Activated CD4-positive, alpha-beta T cell treated with anti-CD3 and anti-CD28 coated beads, Interleukin-2, Interleukin-6, amounts not matched to agents 100 ng/mL and 50 ng/mL, durations not matched to agents 16 hours and 8 hours (primary cell): ENCODE measurements around the gene SMIM36.
"Not testable (repeated sequence)": the region's sequence is repeated elsewhere in the genome, so short reads cannot be mapped to it uniquely, and the experiment has no call there.

Experiments
- DNase-seq: peaks from one replicate; pipeline ENCODE4 v3.0.0-alpha.2; 2020

SMIM36 gene

DNA sequence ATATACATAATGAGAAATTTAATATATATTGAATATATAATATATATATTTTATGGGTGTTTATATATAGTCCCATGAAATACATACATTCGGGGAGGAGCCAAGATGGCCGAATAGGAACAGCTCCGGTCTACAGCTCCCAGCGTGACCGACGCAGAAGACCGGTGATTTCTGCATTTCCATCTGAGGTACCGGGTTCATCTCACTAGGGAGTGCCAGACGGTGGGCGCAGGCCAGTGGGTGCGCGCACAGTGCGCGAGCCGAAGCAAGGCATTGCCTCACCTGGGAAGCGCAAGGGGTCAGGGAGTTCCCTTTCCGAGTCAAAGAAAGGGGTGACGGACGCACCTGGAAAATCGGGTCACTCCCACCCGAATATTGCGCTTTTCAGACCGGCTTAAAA is 9.6 kb downstream of the SMIM36 start:
- not testable (repeated sequence) for DNase-seq

DNA sequence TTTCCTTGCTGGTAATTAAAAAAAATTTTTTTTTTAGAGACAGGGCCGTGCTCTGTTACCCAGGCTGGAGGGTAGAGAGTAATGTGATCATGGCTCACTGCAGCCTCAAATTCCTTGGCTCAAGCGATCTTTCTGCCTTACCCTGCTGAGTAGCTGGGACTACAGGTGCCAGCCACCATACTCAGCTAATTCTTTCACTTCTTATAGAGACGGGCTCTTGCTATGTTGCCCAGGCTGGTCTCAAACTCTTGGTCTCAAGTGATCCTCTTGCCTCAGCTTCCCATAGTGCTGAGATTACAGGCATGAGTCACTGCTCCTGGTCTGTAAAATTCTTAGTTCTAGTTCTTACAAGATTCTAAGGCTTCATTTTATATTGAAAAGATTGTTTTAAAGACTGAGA is 11.1 kb downstream of the SMIM36 start:
- no peak for DNase-seq

DNA sequence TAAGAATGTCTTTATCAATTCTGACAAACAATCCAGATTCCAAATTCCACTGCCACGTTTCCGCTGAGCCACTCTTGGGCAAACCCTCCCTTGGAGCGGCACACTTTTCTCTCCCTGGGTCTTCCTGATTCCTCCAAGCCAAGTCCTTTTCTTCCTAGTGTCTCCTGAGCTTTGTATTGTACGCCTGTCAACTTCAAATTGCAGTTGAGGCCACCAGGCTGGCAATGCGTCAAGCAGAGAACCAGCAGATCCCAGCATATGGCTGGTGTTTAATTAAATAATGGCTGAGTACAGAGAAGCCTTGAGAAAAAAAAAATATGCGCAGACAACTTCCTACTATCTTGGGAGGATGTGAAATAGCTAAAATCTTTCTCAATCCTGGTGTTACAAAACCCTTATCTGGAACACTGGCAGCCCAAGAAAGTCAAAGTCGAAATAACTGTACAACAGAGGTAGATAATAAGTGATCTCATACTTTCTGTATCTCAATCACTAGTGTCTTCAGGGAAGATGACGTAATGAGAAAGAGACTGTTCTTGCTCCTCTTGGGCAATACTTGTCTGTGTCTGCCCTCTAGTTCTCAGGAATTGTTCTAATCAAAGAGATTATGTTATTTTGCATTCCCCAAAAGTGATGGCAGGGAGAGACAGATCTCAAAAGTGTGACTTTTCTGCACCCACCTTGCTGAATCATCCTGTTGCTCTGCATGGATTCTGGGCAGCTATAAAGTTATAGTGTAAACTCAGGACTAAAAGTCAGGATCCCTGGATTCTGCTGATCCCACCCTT is 15.0 kb downstream of the SMIM36 start:
- no peak for DNase-seq

DNA sequence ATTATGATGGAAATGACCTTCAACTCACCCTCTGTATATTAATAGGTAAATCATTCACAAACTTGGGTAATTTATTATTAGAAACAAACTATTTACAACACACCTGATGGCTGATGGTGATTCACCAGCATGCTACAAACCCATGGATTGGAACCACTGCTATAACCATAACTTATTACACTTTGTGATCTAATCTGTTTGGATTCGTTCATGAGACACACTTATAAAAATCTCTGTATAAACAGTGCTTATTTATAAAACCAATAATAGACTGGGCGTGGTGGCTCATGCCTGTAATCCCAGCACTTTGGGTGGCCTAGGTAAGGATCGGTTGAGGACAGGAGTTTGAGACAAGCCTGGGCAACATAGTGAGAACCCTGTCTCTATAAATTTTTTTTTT is 16.0 kb downstream of the SMIM36 start:
- DNase-seq: no peak

DNA sequence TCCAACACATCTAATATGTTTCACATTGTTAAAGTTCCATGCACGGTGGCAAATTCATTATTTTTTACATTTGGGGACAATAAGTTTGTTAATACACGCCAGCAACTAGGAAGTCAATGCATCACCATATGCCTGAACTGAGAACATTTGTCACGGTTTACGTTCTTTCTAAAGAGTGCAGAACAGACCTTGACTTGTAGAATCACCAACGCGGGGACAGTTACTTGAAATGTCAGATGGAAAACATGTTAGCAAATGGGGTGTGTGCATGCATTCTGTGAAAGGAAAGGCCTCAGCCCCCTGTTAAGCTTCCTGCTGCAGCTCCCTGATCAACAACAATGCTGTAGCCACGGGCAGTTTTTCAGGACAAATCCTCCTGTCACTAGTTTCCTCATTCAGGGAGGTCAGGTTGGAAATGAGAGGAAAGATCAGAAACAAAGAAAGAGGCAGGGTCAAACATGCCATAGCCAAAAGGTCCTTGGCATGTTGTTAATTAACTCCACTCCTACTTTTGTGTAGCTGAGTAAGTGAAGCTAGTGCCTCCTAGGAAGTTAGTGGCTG is 18.4 kb downstream of the SMIM36 start:
- no peak for DNase-seq

DNA sequence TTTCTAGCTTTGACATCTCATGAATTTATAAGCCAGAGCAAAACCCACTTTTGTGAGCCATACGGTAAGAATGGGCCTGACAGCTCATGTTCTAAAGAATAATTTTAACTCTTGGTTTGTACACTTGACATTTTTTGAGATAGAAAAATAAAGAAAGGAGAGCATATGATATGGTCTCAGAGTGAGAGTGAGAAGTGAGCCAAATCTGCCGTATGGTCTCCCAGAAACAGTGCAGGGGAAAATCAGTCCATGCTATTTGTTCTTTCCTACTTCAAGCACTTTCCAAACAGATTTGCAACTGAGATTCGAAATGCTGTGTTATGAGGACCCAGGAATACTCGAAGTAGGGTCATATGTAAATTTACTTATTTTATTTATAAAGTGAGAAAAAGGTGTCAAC is 20.9 kb downstream of the SMIM36 start:
- no peak for DNase-seq

DNA sequence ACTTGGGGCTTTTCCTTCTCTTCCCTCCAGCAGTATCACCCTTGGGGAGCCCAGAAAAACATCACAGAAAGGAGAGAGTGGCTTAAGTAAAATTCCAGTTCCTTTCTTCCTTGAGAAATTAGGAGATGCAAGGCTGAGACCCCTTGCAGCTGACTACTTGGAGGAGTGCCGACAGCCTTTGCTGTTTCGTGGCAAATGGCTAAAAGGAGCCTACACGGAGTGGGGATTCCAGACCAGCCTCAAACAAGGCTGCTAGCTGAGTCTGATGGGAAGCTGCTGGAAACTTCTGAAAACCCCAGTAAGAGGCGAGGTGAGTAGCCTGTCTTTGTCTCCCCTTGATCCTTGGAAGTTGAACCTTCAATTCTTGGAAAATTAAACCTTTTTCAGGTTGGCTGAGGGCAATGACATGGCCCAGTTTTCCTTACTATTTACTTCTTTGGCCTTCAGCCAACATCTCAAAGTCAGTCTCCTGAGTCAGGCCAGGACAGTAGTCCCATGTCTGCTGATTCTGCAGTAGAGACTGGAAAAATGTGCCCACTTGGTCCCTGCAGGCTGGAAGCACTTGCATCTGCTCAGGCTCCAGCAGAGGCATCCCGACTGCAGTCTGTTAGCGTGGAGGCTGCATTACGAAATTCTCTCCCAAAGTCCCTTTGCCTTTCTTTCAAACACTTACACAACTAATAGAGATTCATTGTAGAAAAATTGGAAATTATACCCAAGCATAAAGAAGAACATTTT is 23.4 kb downstream of the SMIM36 start:
- DNase-seq: no peak

DNA sequence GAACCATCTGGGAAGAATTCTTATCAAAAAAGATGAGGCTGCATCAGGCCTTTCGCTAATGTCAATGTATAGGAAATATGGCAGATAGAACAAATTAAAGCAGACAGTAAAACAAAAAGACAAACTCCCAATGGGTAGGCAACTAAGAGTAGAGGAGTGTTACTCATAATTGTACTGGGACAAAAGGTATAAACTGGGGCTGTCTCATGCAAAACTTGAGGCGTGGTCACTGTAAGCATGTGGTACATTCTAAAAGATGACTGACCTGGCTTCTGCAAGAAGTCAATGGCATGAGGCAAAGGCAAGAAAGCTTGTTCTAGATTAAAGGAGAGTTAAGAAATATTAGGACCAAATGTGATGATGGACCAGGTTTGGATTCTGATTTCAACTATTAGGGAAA is 26.7 kb downstream of the SMIM36 start:
- DNase-seq: no peak

DNA sequence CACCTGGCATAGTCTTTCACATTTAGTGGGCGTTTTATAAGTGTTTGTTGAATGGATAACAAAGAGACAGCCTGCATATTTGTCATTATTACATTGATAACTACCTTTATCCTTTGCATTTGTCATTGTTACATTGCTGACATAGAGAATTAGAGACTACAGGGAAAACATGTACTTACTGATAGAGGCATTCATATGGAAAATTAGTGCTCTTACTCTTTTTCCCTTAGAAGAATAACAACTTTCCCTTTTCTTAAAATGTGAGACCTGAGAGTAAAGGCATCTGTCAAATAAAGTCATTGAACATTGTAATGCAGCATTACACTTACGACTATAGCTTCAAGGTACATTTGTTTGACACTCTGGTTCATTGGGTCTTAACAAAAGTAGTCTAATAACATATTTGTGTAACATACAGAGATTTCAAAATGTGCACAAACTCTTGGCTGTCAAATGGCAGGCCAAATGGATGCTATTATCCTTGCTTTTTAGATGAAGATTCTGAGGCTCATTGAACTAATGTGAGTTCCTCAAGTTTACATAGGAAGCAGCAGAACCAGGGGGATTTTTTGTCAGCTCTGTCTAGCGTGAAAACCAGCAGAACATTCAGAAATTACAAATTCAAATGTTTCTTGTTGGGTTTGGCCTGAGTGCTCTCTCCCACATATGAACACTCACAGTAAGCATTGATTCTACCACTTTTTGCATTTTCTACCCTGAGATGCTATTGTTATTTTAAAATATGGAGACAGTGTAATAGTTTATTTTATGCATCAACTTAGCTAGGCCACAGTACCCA is 28.5 kb downstream of the SMIM36 start:
- DNase-seq: no peak

DNA sequence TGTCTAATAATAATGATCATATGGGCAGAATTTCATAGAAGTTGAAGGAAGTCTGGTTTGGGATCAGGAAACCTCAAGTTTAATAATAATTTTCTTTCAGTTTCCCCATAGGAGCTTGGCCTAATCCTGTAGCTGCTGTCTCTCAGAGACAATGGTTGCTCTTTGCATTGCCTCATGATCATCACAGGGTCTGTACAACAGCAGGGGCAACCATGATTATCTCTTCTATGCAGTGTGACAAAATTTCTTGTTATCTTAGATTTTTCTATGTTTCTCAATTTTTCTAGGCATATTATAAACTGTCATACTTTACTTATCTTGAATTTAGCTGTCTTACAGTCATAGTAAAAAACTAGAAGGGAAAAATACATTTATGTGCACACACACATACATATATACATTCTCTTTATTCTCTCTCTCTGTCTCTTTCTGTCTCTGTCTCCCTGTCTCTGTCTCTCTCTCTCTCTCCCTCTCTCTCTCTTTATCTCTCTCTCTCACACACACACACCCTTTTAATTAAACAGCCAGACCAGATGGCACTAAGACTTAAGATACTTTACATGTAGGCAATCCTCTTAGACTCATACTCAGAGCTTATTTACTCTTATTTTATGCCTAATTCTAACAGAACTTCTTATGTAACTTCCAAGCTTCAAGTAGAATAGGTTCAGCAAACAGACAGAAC is 30.5 kb downstream of the SMIM36 start:
- no peak for DNase-seq

DNA sequence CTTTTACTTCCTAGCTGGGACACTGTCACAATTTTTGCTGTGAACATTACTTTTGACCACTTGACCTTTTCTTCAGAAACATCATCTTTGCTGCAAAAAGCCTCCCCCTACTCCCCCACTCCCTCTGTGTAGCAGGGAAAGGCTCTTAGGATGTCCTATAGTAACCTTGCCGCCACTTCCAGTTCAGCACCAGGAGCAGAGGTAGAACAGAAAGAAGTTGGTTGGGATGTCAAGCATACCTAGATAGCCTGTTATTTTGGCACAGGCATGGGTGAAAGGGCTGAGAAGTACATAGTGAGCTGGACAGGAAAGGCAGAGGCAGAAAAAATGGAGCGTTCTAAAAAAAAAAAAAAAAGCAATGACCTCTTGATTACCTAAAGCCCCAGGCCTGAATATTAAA is 31.3 kb downstream of the SMIM36 start:
- DNase-seq: no peak

DNA sequence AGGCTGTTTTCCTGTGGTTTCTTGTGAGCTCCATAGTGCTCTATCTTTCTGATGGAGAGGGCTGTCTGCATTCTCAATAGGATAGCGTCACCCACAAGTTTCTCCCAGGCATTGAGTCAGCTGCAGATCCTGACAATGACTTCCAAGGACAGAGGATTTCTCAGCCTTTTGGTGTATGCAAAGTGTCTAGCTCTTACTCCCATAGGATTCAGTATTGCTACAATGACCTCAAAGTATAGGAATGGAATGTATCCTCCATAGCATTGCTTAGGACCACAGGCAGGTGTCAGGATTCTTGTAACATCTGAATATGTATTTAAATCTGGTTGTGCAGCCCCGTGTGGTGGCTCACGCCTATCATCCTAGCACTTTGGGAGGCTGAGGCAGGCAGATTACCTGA is 32.3 kb downstream of the SMIM36 start:
- no peak for DNase-seq

DNA sequence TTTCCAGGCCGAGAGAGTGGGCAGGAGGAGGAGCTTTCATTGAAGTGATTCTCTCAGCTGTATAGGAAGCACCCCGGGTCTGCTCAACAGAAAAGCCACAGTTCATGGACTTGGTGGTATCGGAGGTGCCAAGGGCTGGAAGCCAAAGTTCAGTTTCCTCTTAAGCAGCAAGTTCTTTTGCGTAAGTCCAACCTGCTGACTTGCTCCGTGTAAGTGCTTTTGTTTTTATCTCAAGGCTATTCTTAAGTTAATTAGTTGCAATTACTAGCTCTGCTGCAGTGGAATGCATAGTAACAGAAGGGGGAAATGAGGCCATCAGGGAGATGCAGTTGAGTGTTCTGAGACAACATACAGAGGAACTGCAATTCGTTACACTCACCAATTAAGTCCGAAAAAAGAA is 44.6 kb downstream of the SMIM36 start:
- DNase-seq: no peak

DNA sequence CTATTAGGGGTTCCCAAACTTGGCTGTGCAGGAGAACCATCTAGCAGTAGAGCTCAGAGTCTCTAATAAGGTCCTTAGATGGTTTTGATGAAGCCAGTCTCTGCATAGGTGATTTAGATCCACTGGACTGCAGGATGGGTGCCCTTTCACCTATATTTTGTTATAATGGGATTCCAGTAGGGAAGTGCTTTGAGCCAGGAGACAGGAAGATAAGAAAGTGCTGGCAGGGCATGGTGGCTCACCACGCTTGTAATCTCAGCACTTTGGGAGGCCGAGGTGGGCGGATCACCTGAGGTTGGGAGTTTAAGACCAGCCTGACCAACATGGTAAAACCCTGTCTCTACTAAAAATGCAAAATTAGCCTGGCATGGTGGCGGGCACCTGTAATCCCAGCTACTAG is 45.5 kb downstream of the SMIM36 start:
- not testable (repeated sequence) for DNase-seq

DNA sequence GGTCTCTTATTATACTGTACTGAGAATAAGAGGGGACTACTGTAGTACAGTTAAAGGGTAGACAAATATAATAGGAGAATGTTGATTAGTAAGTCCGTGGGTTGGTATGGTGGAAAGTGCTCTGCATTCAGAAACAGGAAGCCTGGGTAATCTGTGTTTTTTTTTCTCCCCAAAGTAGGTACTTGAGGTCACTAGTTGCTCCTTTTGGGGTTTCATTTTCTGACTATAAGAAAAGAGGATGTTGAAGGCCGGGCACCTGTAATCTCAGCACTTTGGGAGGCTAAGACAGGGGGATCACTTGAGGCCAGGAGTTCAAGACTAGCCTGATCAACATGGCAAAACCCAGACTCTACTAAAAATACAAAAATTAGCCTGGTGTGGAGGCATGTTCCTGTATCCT is 47.7 kb downstream of the SMIM36 start:
- DNase-seq: peak; percentile 17

DNA sequence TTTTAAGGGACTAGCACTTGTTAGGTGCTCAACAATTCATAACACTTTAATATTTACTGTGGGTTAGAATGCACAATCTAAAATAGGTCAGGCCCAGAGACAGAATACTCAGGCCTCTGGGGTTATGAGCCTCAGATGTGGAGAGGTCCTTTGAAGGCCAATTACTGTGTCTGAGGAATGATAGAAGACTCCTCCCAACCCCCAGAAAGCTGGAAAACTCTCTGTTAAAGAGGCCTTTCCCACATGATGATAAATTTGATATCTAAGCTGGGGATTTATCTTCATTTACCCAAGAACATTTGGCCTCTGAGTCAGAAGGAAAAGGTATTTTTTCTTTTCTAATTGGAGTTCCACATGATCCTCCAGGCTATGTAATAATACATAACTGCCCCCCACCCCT is 48.5 kb downstream of the SMIM36 start:
- no peak for DNase-seq

DNA sequence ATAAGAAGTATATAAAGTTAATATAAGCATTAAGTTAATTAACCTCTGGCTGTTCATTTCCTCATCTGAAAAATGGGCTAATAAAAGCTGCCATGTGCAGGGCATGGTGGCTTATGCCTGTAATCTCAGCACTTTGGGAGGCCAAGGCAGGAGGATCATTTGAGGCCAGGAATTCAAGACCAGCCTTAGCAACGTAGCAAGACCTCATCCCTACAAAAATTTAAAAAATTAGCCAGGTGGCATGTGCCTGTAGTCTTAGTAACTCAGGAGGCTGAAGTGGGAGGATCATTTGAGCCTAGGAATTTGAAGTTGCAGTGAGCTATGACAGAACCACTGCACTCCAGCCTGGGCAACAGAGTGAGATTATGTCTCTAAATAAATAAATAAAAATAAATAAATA is 49.0 kb downstream of the SMIM36 start:
- DNase-seq: no peak

DNA sequence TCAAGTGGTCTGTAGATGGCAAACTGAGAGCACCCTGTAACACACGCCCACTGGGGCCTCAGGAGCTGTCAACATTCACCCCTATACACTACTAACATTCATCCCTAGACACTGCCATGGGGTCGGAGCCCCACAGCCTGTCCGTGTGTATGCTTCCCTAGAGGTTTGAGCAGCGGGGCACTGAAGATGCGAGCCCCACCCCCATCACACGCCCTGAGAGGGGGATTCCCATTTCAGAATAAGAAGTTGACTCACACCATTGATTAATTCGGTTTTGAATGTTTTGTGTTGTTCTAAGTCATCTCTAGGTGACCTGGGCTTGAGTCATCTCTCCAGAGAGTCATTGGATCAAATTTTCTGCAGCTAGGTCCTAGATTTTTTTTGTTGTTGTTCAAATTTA is 52.3 kb downstream of the SMIM36 start:
- DNase-seq: peak; percentile 72

DNA sequence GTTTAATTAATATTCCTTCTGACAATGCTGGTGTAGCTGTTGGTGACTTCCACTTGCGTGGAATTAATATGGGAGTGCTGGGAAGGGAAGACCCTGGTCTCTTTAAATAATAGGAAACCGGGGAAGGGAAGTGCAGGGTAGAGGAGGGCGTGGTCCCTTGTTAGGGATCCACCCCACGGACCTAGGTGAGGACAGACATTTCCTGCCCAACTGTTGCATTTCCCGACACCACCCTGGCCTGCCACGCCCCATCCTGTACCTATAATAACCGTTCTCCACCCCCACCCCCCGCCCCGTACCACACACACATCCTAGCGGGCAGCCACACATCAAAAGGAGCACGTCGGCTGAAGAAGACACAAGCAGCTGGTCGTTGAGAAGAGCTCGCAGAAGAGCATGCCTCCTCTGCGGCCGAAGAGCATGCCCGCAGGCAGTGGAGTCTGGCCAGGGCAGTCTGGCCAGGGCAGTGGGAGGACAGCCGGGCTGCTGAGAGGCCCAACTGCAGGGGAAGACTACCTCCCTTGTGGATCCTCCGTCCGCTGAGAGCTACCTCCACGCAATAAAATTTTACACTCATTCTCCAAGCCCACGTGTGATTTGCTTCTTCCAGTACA is 52.9 kb downstream of the SMIM36 start:
- no peak for DNase-seq

DNA sequence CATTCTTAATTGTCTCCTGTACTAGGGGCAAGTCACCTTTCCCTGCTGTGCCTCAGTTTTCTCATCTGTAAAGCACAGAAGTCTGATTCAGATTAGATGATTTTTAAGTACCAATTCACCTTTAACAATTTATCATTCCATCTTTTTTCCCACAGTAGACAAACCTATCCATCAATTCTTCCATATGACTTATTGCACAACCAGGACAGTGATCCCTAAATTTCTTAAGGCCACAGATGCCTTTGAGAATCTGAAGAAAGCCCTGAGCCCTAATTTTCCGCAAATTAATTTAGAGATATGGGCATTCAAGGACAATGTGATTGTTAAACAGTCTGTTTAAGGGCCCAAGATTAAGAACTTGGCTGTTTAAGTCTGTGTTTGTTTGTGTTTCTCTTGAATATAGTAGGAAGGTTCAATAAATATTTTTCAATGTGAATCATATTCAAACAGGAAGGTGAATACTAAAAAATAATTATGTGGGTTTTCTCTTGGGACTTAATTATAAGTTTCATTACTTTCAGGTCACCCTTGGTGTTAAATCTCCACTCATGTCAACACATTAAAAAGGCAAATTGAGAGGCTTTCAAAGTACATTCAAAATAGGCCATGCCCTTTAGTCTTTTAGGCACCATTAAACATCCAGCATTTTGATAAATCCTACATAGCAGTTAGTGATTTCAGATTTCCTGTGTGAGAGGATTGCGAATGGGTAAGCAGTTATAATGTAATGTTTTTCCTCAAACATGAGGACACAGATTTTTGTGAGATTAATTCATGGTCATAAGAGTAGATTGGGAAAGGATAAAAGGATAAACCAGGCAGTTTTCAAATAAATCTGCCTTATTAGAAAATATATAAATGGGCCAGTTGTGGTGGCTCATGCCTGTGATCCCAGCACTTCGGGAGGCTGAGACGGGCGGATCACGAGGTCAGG is 54.7 kb downstream of the SMIM36 start:
- DNase-seq: no peak

DNA sequence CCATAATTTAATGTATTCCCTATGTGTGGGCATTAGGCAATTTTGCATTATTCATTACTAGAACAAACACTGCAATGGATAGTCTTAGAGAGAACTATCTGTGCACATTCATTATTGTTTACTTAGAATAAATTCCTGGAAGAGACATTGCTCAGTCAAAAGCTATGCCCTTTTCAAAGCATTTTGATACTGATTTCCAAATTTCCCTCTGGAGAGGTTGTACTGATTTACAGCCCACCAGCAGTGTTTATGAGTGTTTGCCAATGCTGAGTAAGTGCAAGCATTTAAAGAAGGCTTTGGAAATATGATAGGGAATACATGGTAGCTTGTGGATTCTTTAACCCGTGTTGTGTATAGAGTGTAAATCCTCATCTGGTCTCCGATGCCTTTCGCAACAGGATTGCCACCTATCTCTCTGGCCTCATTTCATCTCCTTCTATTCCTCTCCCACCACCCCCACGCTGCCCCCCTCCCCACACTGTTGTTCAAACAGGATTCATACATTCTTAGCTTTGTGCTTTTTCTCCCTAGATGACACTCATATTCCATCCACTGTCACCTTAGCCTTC is 56.3 kb downstream of the SMIM36 start:
- DNase-seq: no peak
